SK-N-SH treated with all-trans-retinoic acid at 6 μM for 48 hours (cell line): Measurements from ENCODE around the gene C22orf15.
A peak's percentile ranks its signal among the peaks of the same experiment; 100 is the strongest.

ENCODE experiments used
- ATAC-seq: fragments of 200-7000 bp; cut with Tn5 transposase; 3 replicates; pipeline ENCODE4 v1.9.1; 2020; ENCODE audit warnings: mild to moderate bottlenecking, moderate library complexity
- ARNTL ChIP-seq: fragments of 450-650 bp; formaldehyde crosslinking; IDR thresholded peaks from 2 replicates; pipeline ENCODE4 v1.5.0; 2020; ENCODE audit warnings: low read depth, mild to moderate bottlenecking, moderate library complexity, borderline replicate concordance
- BACH2 ChIP-seq: fragments of 250-450 bp; sonication (Bioruptor Pico); IDR thresholded peaks from 2 replicates; pipeline ENCODE4 v1.9.0; 2021; ENCODE audit warnings: mild to moderate bottlenecking, borderline replicate concordance
- CREB5 ChIP-seq: fragments of 250-450 bp; sonication (Bioruptor Pico); IDR thresholded peaks from 2 replicates; pipeline ENCODE4 v1.5.1; 2020; ENCODE audit warnings: low read depth, mild to moderate bottlenecking, moderate library complexity
- CSDC2 ChIP-seq: fragments of 250-450 bp; sonication (Bioruptor Pico); IDR thresholded peaks from 2 replicates; pipeline ENCODE4 v1.5.0; 2020; ENCODE audit warnings: mild to moderate bottlenecking, moderate library complexity
- ESRRG ChIP-seq: fragments of 250-450 bp; sonication (Bioruptor Pico); IDR thresholded peaks from 2 replicates; pipeline ENCODE4 v1.6.1; 2021; ENCODE audit warnings: mild to moderate bottlenecking
- ISL1 ChIP-seq: fragments of 250-450 bp; sonication (Bioruptor Pico); IDR thresholded peaks from 2 replicates; pipeline ENCODE4 v2.1.2; 2022; ENCODE audit warnings: mild to moderate bottlenecking, moderate library complexity
- OSR1 ChIP-seq: fragments of 250-450 bp; sonication (Bioruptor Pico); IDR thresholded peaks from 2 replicates; pipeline ENCODE4 v1.8.0; 2022; ENCODE audit warnings: moderate library complexity, mild to moderate bottlenecking, inconsistent platforms
- PPARA ChIP-seq: fragments of 250-450 bp; sonication (Bioruptor Pico); IDR thresholded peaks from 2 replicates; pipeline ENCODE4 v1.5.0; 2020; ENCODE audit warnings: mild to moderate bottlenecking, borderline replicate concordance
- RARB ChIP-seq: fragments of 250-450 bp; sonication (Bioruptor Pico); IDR thresholded peaks from 2 replicates; pipeline ENCODE4 v1.8.0; 2021; ENCODE audit warnings: mild to moderate bottlenecking, moderate library complexity
- SNAI2 ChIP-seq: fragments of 250-450 bp; sonication (Bioruptor Pico); IDR thresholded peaks from 2 replicates; pipeline ENCODE4 v1.5.0; 2020; ENCODE audit warnings: mild to moderate bottlenecking, moderate library complexity
- TCF4 ChIP-seq: fragments of 250-450 bp; sonication (Bioruptor Pico); IDR thresholded peaks from 2 replicates; pipeline ENCODE4 v1.8.0; 2021; ENCODE audit warnings: mild to moderate bottlenecking, moderate library complexity, borderline replicate concordance
- TOX ChIP-seq: fragments of 250-450 bp; sonication (Bioruptor Pico); IDR thresholded peaks from 2 replicates; pipeline ENCODE4 v1.8.0; 2021; ENCODE audit warnings: mild to moderate bottlenecking, moderate library complexity, borderline replicate concordance
- TSHZ2 ChIP-seq: fragments of 250-450 bp; sonication (Bioruptor Pico); IDR thresholded peaks from 2 replicates; pipeline ENCODE4 v1.5.0; 2020; ENCODE audit warnings: mild to moderate bottlenecking, moderate library complexity
- ZC3H10 ChIP-seq: fragments of 250-450 bp; sonication (Bioruptor Pico); IDR thresholded peaks from 2 replicates; pipeline ENCODE4 v1.5.1; 2021; ENCODE audit warnings: mild to moderate bottlenecking, moderate library complexity
- ZFP3 ChIP-seq: fragments of 250-450 bp; sonication (Bioruptor Pico); IDR thresholded peaks from 2 replicates; pipeline ENCODE4 v1.5.0; 2020; ENCODE audit warnings: mild to moderate bottlenecking, moderate library complexity
- ZFP30 ChIP-seq: fragments of 450-650 bp; formaldehyde crosslinking; IDR thresholded peaks from 2 replicates; pipeline ENCODE4 v1.5.0; 2022; ENCODE audit warnings: mild to moderate bottlenecking, moderate library complexity
- ZNF565 ChIP-seq: fragments of 450-650 bp; formaldehyde crosslinking; conservative IDR thresholded peaks from 2 replicates; pipeline ENCODE4 v1.5.0; 2020; ENCODE audit warnings: low read depth, mild to moderate bottlenecking, moderate library complexity
- ZNF70 ChIP-seq: fragments of 450-650 bp; formaldehyde crosslinking; IDR thresholded peaks from 2 replicates; pipeline ENCODE4 v1.5.0; 2020; ENCODE audit warnings: mild to moderate bottlenecking, moderate library complexity
- ZNF8 ChIP-seq: fragments of 450-650 bp; formaldehyde crosslinking; IDR thresholded peaks from 2 replicates; pipeline ENCODE4 v1.5.0; 2020; ENCODE audit warnings: mild to moderate bottlenecking, moderate library complexity
- TF ChIP-seq, protein P1 (sequence below): fragments of 250-450 bp; sonication (Bioruptor Pico); IDR thresholded peaks from 2 replicates; pipeline ENCODE4 v1.5.1; 2021; ENCODE audit warnings: mild to moderate bottlenecking, moderate library complexity
- TF ChIP-seq, protein P2 (sequence below): fragments of 250-450 bp; sonication (Bioruptor Pico); IDR thresholded peaks from 2 replicates; pipeline ENCODE4 v1.8.0; 2021; ENCODE audit warnings: low read depth, mild to moderate bottlenecking, moderate library complexity, borderline replicate concordance
- TF ChIP-seq, protein P3 (sequence below): fragments of 250-450 bp; sonication (Bioruptor Pico); IDR thresholded peaks from 2 replicates; pipeline ENCODE4 v1.8.0; 2020; ENCODE audit warnings: mild to moderate bottlenecking, moderate library complexity, borderline replicate concordance

C22orf15 gene

GRCh38 chr22:23786261-23786710, 23.5 kb downstream of the C22orf15 start:
- no peak for ATAC-seq
- TF ChIP-seq RARB (CRISPR knock-in tag) (no peak), PPARA (CRISPR knock-in tag) (no peak), ZNF70 (CRISPR knock-in tag) (no peak), SNAI2 (no peak), ZFP30 (CRISPR knock-in tag) (no peak), BACH2 (CRISPR knock-in tag) (no peak), TSHZ2 (no peak), ISL1 (no peak), ZFP3 (CRISPR knock-in tag) (no peak), ZC3H10 (CRISPR knock-in tag) (no peak), CREB5 (no peak), ZNF565 (CRISPR knock-in tag) (no peak)
- TF ChIP-seq, protein P1, sequence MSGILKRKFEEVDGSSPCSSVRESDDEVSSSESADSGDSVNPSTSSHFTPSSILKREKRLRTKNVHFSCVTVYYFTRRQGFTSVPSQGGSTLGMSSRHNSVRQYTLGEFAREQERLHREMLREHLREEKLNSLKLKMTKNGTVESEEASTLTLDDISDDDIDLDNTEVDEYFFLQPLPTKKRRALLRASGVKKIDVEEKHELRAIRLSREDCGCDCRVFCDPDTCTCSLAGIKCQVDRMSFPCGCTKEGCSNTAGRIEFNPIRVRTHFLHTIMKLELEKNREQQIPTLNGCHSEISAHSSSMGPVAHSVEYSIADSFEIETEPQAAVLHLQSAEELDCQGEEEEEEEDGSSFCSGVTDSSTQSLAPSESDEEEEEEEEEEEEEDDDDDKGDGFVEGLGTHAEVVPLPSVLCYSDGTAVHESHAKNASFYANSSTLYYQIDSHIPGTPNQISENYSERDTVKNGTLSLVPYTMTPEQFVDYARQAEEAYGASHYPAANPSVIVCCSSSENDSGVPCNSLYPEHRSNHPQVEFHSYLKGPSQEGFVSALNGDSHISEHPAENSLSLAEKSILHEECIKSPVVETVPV (CRISPR knock-in tag) = no peak
- TF ChIP-seq, protein P2, sequence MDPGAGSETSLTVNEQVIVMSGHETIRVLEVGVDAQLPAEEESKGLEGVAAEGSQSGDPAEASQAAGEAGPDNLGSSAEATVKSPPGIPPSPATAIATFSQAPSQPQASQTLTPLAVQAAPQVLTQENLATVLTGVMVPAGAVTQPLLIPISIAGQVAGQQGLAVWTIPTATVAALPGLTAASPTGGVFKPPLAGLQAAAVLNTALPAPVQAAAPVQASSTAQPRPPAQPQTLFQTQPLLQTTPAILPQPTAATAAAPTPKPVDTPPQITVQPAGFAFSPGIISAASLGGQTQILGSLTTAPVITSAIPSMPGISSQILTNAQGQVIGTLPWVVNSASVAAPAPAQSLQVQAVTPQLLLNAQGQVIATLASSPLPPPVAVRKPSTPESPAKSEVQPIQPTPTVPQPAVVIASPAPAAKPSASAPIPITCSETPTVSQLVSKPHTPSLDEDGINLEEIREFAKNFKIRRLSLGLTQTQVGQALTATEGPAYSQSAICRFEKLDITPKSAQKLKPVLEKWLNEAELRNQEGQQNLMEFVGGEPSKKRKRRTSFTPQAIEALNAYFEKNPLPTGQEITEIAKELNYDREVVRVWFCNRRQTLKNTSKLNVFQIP (CRISPR knock-in tag) = no peak

GRCh38 chr22:23786752-23787599, 24.2 kb downstream of the C22orf15 start, which contains the start of gene SMARCB1:
Gene SMARCB1 (plus strand): TSS chr22:23786966. CDS start chr22:23787170, 204 bp downstream.
- ATAC-seq = peak; percentile 78
- TF ChIP-seq RARB (CRISPR knock-in tag) = no peak
- no peak for TF ChIP-seq TOX (CRISPR knock-in tag)
- TF ChIP-seq, protein P2 (CRISPR knock-in tag) = no peak
- TF ChIP-seq TSHZ2 = peak; percentile 98
- TF ChIP-seq TCF4 (CRISPR knock-in tag) = no peak
- TF ChIP-seq CSDC2 = peak; percentile 98
- TF ChIP-seq ARNTL = no peak
- TF ChIP-seq ISL1 = no peak; the same call in 1 of the 2 replicates
- TF ChIP-seq, protein P3, sequence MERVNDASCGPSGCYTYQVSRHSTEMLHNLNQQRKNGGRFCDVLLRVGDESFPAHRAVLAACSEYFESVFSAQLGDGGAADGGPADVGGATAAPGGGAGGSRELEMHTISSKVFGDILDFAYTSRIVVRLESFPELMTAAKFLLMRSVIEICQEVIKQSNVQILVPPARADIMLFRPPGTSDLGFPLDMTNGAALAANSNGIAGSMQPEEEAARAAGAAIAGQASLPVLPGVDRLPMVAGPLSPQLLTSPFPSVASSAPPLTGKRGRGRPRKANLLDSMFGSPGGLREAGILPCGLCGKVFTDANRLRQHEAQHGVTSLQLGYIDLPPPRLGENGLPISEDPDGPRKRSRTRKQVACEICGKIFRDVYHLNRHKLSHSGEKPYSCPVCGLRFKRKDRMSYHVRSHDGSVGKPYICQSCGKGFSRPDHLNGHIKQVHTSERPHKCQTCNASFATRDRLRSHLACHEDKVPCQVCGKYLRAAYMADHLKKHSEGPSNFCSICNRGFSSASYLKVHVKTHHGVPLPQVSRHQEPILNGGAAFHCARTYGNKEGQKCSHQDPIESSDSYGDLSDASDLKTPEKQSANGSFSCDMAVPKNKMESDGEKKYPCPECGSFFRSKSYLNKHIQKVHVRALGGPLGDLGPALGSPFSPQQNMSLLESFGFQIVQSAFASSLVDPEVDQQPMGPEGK (CRISPR knock-in tag) = no peak
- no peak for TF ChIP-seq OSR1
- TF ChIP-seq ZFP30 (CRISPR knock-in tag) = no peak
- TF ChIP-seq, protein P1 (CRISPR knock-in tag) = no peak
- no peak for TF ChIP-seq ZC3H10 (CRISPR knock-in tag)
- TF ChIP-seq ZNF565 (CRISPR knock-in tag) = no peak
- peak; percentile 90; the same call in 1 of the 2 replicates for TF ChIP-seq SNAI2
- peak; percentile 3; the same call in 1 of the 2 replicates for TF ChIP-seq ZNF8 (CRISPR knock-in tag)
- no peak for TF ChIP-seq ESRRG
